GM21447 (cell line): ENCODE results near the gene GPER1.
A peak's percentile ranks its signal among the peaks of the same experiment; 100 is the strongest.
"Not testable (repeated sequence)": the region's sequence is repeated elsewhere in the genome, so short reads cannot be mapped to it uniquely, and the experiment has no call there.

Source experiments
- ATAC-seq: cut with Tn5 transposase; IDR thresholded peaks from one replicate; pipeline ENCODE4 v1.9.1; 2021; ENCODE audit not compliant: unreplicated experiment

The GPER1 gene

GRCh38 chr7:1101563-1102431 lies 13.9 kb downstream of the GPER1 start:
- no peak for ATAC-seq

- peak; percentile 50 for ATAC-seq
These were observed 15.3 kb downstream of the GPER1 start for GRCh38 chr7:1103009-1103788.

GRCh38 chr7:1103789-1104515 lies 16.0 kb downstream of the GPER1 start:
- ATAC-seq, result peak; percentile 8

GRCh38 chr7:1104516-1105179 lies 16.7 kb downstream of the GPER1 start:
- no peak for ATAC-seq

- peak; percentile 49 for ATAC-seq
These were observed 17.3 kb downstream of the GPER1 start for GRCh38 chr7:1105189-1105588.

- no peak for ATAC-seq
These were observed 18.3 kb downstream of the GPER1 start for GRCh38 chr7:1106063-1106792.

GRCh38 chr7:1106793-1107421 lies 19.0 kb downstream of the GPER1 start:
- ATAC-seq, result no peak

GRCh38 chr7:1108264-1108920 lies 20.5 kb downstream of the GPER1 start:
- no peak for ATAC-seq

GRCh38 chr7:1109581-1110310 lies 21.8 kb downstream of the GPER1 start:
- no peak for ATAC-seq

GRCh38 chr7:1110358-1110757 lies 22.4 kb downstream of the GPER1 start:
- ATAC-seq, result no peak

- no peak for ATAC-seq
These were observed 23.2 kb downstream of the GPER1 start for GRCh38 chr7:1111156-1111555.

GRCh38 chr7:1112109-1112508 lies 24.2 kb downstream of the GPER1 start:
- ATAC-seq, result no peak

- ATAC-seq, result no peak
These were observed 25.0 kb downstream of the GPER1 start for GRCh38 chr7:1112625-1113547.

GRCh38 chr7:1113548-1113885 lies 25.6 kb downstream of the GPER1 start:
- no peak for ATAC-seq

GRCh38 chr7:1114088-1114487 lies 26.2 kb downstream of the GPER1 start:
- no peak for ATAC-seq

- ATAC-seq, result no peak
These were observed 26.6 kb downstream of the GPER1 start for GRCh38 chr7:1114505-1114904.

- not testable (repeated sequence) for ATAC-seq
These were observed 27.5 kb downstream of the GPER1 start for GRCh38 chr7:1115171-1116045.
